GM18858 (cell line): Measurements from ENCODE around the gene SP2.

Source experiments
- ATAC-seq: cut with Tn5 transposase; IDR thresholded peaks from one replicate; pipeline ENCODE4 v1.9.1; 2021; ENCODE audit not compliant: unreplicated experiment

SP2 gene

DNA sequence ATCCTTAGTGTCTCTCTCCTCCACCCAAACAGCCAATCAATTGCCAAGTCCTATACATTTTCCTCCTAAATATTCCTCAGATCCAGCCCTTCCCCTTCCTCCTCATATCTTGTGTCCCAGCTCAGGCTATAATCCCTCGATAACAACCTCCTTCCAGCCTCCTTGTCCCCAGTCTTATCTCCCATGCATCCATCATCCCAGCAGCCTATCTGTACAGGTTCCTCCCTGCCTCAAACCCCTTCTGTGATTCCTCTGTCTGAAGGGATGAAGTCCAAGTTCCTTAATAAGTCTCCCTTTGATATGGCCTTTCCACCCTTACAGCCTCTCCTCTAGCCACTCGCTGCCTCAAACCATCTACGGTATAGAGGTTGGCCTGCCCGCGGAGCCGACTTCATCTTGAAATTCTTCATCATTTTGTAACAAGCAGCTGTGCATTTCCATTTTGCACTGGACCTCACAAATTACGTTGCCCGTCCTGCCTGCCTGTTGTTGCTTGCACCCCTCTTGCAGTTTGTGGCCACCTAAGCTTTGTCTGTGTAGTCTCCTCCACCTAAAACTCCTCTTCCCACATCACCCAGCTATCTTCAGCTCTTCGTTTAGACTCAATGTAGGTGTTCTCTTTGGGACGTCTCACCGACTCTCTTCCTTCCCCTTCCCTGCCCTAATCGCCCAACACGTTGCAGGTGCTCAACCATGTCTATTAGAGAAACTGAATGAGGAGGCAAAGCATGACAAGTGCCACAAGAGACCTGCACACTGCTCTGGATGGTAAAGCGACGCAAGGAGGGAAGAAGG, 74.1 kb downstream of the SP2 start:
- ATAC-seq, result no peak

DNA sequence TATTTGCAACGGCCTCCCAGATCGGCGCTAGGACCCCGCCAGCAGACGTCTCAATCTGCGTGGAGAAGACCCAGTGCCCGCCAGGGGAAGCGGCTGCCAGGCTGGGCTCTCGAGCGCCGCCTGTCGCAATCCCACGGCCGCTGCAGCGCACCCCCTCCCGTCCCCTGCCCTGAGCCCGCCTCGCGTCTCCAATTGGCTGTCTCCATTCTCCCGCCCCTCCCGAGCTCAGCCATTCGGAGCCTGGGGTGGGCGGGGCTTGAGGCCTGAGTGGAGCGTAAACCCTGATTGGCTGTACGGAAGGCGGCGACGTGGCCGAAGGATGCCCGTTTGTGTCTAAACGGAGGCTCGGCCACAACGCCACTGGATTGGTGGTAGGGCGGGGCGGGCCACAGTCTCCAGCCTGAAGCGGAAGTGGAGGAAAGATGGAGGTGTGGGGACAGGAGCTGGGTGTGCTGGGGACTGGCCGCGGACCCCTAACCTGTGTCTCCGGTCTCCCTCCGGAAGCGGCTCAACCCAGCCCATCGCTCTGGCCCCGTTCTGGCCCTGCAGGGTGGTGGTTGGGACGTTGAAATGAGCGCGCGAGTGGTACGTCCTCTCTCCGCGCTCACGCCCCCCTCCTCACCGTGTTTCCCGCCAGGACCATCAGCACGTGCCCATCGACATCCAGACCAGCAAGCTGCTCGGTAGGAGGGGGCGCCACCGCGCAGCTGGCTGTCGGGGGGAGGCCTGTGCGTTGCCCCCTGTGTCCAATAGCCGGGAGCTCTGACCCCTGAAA, 74.9 kb downstream of the SP2 start, which contains the start of gene CDK5RAP3:
Gene CDK5RAP3 (plus strand): TSS at position 389 of the 775 bp plus-strand sequence. CDS start 34 bp downstream, at position 423.
- peak; percentile 93 for ATAC-seq

DNA sequence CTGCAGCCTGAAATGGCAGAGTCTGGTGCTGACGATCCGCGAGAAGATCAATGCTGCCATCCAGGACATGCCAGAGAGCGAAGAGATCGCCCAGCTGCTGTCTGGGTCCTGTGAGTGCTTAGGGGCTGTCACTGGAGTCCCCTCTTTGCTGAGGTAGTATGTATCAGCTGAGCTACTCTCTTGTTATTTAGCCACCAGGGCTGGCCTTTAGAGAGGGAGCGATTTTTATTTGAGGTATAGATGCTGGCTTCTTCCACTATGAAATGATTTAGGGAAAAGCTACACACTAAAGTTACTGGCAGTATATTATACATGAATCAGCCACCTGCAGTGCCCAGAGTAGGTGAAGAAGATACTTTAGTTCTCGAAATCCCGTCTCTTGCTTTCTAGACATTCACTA, 77.5 kb downstream of the SP2 start:
- no peak for ATAC-seq

DNA sequence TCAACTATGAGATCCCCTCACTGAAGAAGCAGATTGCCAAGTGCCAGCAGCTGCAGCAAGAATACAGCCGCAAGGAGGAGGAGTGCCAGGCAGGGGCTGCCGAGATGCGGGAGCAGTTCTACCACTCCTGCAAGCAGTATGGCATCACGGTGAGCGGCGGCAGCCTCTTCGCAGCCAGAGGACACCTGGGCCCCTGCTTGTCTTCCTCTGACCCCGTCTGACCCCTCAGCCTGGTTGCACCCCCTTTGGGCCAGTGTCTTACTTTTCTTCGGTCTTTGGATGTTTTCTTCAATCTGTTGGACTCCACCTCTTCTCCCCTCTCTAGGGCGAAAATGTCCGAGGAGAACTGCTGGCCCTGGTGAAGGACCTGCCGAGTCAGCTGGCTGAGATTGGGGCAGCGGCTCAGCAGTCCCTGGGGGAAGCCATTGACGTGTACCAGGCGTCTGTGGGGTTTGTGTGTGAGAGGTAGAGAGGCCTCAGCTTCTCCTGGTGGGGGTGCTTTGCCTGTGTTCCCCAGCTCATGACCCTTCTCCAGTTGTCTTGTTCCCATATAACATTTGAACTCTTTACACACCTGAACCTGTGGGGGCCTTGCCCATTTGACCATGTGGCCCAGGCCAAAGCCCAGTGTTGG, 79.3 kb downstream of the SP2 start:
- ATAC-seq, result no peak

DNA sequence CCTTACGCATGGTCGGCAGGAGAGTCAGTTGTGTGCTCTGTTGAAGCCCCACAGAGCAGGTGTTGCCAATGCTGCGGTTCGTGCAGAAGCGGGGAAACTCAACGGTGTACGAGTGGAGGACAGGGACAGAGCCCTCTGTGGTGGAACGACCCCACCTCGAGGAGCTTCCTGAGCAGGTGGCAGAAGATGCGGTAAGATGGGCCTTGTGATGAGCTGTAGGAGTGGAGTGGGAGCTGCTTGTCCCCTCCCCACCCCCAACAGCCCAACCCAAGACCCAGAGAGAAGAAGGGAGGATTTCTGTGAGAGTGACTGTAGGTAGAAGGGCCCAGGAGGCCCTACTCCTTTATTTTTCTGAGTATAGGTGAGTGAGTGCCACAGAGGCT, 79.8 kb downstream of the SP2 start:
- ATAC-seq, result no peak

DNA sequence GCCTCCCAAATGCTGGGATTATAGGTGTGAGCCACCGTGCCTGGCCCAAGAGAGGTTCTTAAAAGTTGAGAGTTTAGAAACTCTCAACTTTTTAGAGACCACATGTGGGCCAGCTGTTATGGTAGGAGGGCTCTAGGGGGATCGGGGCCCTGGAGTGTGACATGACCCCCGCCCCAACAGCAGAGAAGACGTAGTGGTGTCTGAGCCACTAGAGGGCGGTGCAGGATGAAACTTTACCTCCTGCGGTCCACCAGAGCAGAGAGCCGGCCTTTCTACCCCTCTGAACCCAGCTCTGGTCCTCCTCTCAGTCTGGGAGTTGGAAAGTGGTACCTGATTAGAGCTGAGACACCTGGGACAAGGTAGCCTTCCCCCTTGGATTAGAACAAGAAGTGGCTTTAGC, 82.3 kb downstream of the SP2 start:
- ATAC-seq, result no peak
